T-helper 22 cell (primary cell): ENCODE measurements around the gene TEX22.

ENCODE experiments used
- DNase-seq: peaks from one replicate; pipeline ENCODE4 v3.0.0-alpha.2; 2020; ENCODE audit warnings: low read depth

The TEX22 gene

GRCh38 chr14:105366386-105367074, 31.8 kb upstream of the TEX22 start:
- DNase-seq = no peak

GRCh38 chr14:105367116-105368031, 31.0 kb upstream of the TEX22 start:
- DNase-seq = no peak

- no peak for DNase-seq
These were observed 30.3 kb upstream of the TEX22 start for GRCh38 chr14:105368032-105368417.

GRCh38 chr14:105368426-105368825, 29.9 kb upstream of the TEX22 start:
- no peak for DNase-seq

- no peak for DNase-seq
These were observed 29.3 kb upstream of the TEX22 start for GRCh38 chr14:105368910-105369652.

- no peak for DNase-seq
These were observed 28.7 kb upstream of the TEX22 start for GRCh38 chr14:105369653-105370040.

- DNase-seq = no peak
These were observed 23.9 kb upstream of the TEX22 start for GRCh38 chr14:105374389-105374788.

GRCh38 chr14:105375635-105376057, 22.7 kb upstream of the TEX22 start:
- no peak for DNase-seq

GRCh38 chr14:105376521-105377440, 21.6 kb upstream of the TEX22 start:
- no peak for DNase-seq

GRCh38 chr14:105377555-105378182, 20.7 kb upstream of the TEX22 start:
- DNase-seq = no peak

GRCh38 chr14:105378199-105378598, 20.1 kb upstream of the TEX22 start:
- DNase-seq = no peak

GRCh38 chr14:105378873-105379685, 19.3 kb upstream of the TEX22 start:
- no peak for DNase-seq

- DNase-seq = no peak
These were observed 18.4 kb upstream of the TEX22 start for GRCh38 chr14:105379946-105380345.

- no peak for DNase-seq
These were observed 17.6 kb upstream of the TEX22 start for GRCh38 chr14:105380756-105381155.

- DNase-seq = no peak
These were observed 16.6 kb upstream of the TEX22 start for GRCh38 chr14:105381446-105382342.

GRCh38 chr14:105382343-105383082, 15.8 kb upstream of the TEX22 start:
- DNase-seq = no peak

- DNase-seq = no peak
These were observed 15.1 kb upstream of the TEX22 start for GRCh38 chr14:105383083-105383730.

GRCh38 chr14:105384041-105384557, 14.2 kb upstream of the TEX22 start:
- no peak for DNase-seq
